Myometrial cell (primary cell): Measurements from ENCODE around the gene ITPRIPL2. TPM values are rescaled to one million over a fixed set of nuclear protein-coding genes. Genes with fewer than 3 reads are reported as not detected.

Experiments used
- total RNA-seq: library from RNA; depleted of rRNA; stranded (reverse); fragments of >200 nt; gene quantifications from 2 replicates; pipeline ENCODE4 v1.2.3, GENCODE V29; 2015

The ITPRIPL2 gene
- total RNA-seq = 19.0 and 29.6 TPM in 2 replicates

GRCh38 chr16:19113577-19114358, at the start of gene ITPRIPL2:
Gene ITPRIPL2, plus strand, starts transcription at chr16:19113964. Its CDS starts 498 bp downstream, at chr16:19114462.

GRCh38 chr16:19067349-19068236, 46.2 kb upstream of the ITPRIPL2 start, which contains the start of gene COQ7:
Gene COQ7, plus strand, starts transcription at chr16:19067614. Its CDS starts 51 bp downstream, at chr16:19067665.

GRCh38 chr16:19167710-19168370, 54.1 kb downstream of the ITPRIPL2 start, which contains the start of gene SYT17:
Gene SYT17, plus strand, starts transcription at chr16:19168240. Its CDS starts 407 bp downstream, at chr16:19168647.

Other genes starting within 250 kb of the ITPRIPL2 start
- 17.9 and 20.7 TPM in 2 replicates for gene SMG1, start 187.6 kb upstream of the ITPRIPL2 start, total RNA-seq
- gene TMC7, start 130.0 kb upstream of the ITPRIPL2 start, total RNA-seq = under 0.01 TPM in 2 replicates
- 6.2 and 22.2 TPM in 2 replicates for gene COQ7, start 46.4 kb upstream of the ITPRIPL2 start, total RNA-seq
- gene SYT17, start 54.3 kb downstream of the ITPRIPL2 start, total RNA-seq = not detected in 2 replicates
- gene CLEC19A, start 171.8 kb downstream of the ITPRIPL2 start, total RNA-seq = not detected in 2 replicates